ENCODE data around the gene SLC38A7. TPM values are rescaled to one million over a fixed set of nuclear protein-coding genes. Genes with fewer than 3 reads are reported as not detected.

SLC38A7 gene
- total and polyA plus RNA-seq, 5 donors from 2014 or later, result 2.4 to 10.2 (median 3.8) TPM

DNA sequence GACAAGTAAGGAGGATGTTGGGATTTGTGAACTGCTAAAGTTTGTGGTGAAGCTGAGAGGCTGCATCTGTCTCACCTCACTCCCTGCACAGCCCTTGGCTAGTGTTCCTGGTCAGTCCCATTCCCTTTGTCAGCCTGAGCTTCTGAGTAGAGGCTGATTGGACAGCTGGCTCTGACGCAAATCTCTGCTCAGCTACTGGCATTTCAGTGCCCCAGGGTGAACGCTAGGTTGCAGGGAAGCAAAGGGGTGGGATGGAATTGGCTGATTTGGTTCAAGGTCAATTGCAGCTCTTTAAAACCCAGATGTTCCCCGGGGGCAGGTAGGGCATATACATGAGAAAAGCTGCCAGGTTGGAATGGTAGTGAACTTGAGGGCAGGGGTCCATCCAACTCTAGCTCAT lies 31.8 kb downstream of the SLC38A7 start:
- no peak overlapping the region for H3K27ac Mint-ChIP-seq

DNA sequence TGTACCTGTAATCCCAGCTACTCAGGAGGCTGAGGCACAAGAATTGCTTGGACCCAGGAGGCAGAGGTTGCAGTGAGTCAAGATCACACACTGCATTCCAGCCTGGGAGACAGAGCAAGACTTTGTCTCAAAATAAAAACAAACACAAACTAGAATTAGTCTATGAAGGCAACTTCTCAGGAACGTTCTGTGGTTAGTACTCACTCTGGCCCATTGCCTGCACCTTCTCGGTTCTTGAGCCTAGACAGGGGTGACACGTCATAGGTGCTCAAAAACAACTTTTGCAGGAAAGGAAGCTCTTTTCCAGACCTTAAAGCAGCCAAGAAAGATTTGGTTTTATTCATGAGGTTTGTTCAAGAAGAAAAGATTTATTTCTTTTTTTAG lies 32.6 kb downstream of the SLC38A7 start:
- Mint-ChIP-seq H3K4me1 (no peaks in the 10 kb centered on the region), H3K27me3 (peaks cover 4% of the 10 kb centered on the region), H3K9me3 (no peaks in the 10 kb centered on the region), H3K27ac (no peak overlapping the region), H3K36me3 (no peaks in the 10 kb centered on the region), H3K4me3 (no peak overlapping the region)
- DNase-seq (no peak), ATAC-seq (ENCODE audit: low read depth in 2 of 2) (no peak)
- no peaks in the 10 kb centered on the region for H3K27me3 ChIP-seq (ENCODE audit: control insufficient read depth, insufficient read depth, low read length)
- H3K9me3 ChIP-seq (ENCODE audit: control insufficient read depth in 2 of 2, low read length in 2 of 2), result no peaks in the 10 kb centered on the region
- H3K27ac ChIP-seq (ENCODE audit: insufficient read depth, low read length, poor library complexity, severe bottlenecking), result no peak overlapping the region
- no peaks in the 10 kb centered on the region for H3K4me1 ChIP-seq (ENCODE audit: control insufficient read depth, insufficient read depth, low read length, poor library complexity, severe bottlenecking)
- no peaks in the 10 kb centered on the region for H3K36me3 ChIP-seq (ENCODE audit: control insufficient read depth, insufficient read depth, low read length)
- H3K4me3 ChIP-seq (ENCODE audit: low read depth, low read length), result no peak overlapping the region

More for the DNA sequence above, 31.8 kb downstream of the SLC38A7 start:
- H3K27me3 ChIP-seq (ENCODE audit: control insufficient read depth, insufficient read depth, low read length), result no peaks in the 10 kb centered on the region
- ATAC-seq (ENCODE audit: low read depth in 2 of 2) (no peak), DNase-seq (no peak)
- H3K4me1 Mint-ChIP-seq, result no peaks in the 10 kb centered on the region
- H3K4me3 ChIP-seq (ENCODE audit: low read depth, low read length), result no peak overlapping the region
- no peaks in the 10 kb centered on the region for H3K4me1 ChIP-seq (ENCODE audit: control insufficient read depth, insufficient read depth, low read length, poor library complexity, severe bottlenecking)
- H3K9me3 ChIP-seq (ENCODE audit: control insufficient read depth in 2 of 2, low read length in 2 of 2), result no peaks in the 10 kb centered on the region
- H3K9me3 Mint-ChIP-seq, result no peaks in the 10 kb centered on the region
- no peak overlapping the region for H3K27ac ChIP-seq (ENCODE audit: insufficient read depth, low read length, poor library complexity, severe bottlenecking)
- H3K36me3 Mint-ChIP-seq, result no peaks in the 10 kb centered on the region
- H3K27me3 Mint-ChIP-seq, result peaks cover 4% of the 10 kb centered on the region
- peak overlapping the region in 1 of 4 donors; percentile 33 for H3K4me3 Mint-ChIP-seq
- no peaks in the 10 kb centered on the region for H3K36me3 ChIP-seq (ENCODE audit: control insufficient read depth, insufficient read depth, low read length)

GRCh38 chr16:58649707-58650106 lies 34.9 kb downstream of the SLC38A7 start:
- H3K4me3 Mint-ChIP-seq, result no peak overlapping the region
- Histone ChIP-seq H3K9me3 (ENCODE audit: control insufficient read depth in 2 of 2, low read length in 2 of 2) (no peaks in the 10 kb centered on the region), H3K27ac (ENCODE audit: insufficient read depth, low read length, poor library complexity, severe bottlenecking) (no peak overlapping the region), H3K27me3 (ENCODE audit: control insufficient read depth, insufficient read depth, low read length) (no peaks in the 10 kb centered on the region), H3K36me3 (ENCODE audit: control insufficient read depth, insufficient read depth, low read length) (no peaks in the 10 kb centered on the region), H3K4me3 (ENCODE audit: low read depth, low read length) (no peak overlapping the region), H3K4me1 (ENCODE audit: control insufficient read depth, insufficient read depth, low read length, poor library complexity, severe bottlenecking) (no peaks in the 10 kb centered on the region)
- peaks cover 4% of the 10 kb centered on the region for H3K27me3 Mint-ChIP-seq
- no peaks in the 10 kb centered on the region for H3K36me3 Mint-ChIP-seq
- DNase-seq (no peak), ATAC-seq (ENCODE audit: low read depth in 2 of 2) (no peak)
- H3K27ac Mint-ChIP-seq, result no peak overlapping the region
- H3K4me1 Mint-ChIP-seq, result no peaks in the 10 kb centered on the region
- no peaks in the 10 kb centered on the region for H3K9me3 Mint-ChIP-seq

DNA sequence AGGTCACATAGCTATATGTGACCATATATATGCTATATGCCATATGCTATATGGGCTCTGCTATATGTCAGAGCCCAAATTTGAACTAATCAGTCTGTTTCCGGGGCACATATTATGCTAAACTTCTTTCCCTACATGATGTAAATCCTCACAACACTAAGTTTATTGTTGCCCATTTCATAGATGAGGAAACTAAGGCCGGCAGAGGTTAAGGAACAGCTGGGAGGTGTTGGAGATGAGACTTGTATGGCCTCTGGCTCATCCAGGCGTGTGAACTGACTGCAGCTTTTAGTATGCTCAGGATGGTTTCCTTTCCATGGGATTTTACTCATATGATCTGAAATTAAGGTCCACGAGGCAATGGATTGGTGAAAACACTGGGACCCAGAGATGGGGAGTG lies 37.5 kb downstream of the SLC38A7 start:
- H3K27ac ChIP-seq (ENCODE audit: insufficient read depth, low read length, poor library complexity, severe bottlenecking), result no peak overlapping the region
- no peaks in the 10 kb centered on the region for H3K27me3 Mint-ChIP-seq
- no peak overlapping the region for H3K4me3 Mint-ChIP-seq
- DNase-seq (no peak), ATAC-seq (ENCODE audit: low read depth in 2 of 2) (no peak)
- no peaks in the 10 kb centered on the region for H3K36me3 ChIP-seq (ENCODE audit: control insufficient read depth, insufficient read depth, low read length)
- H3K36me3 Mint-ChIP-seq, result no peaks in the 10 kb centered on the region
- no peaks in the 10 kb centered on the region for H3K9me3 Mint-ChIP-seq
- no peak overlapping the region for H3K27ac Mint-ChIP-seq
- no peaks in the 10 kb centered on the region for H3K9me3 ChIP-seq (ENCODE audit: control insufficient read depth in 2 of 2, low read length in 2 of 2)
- H3K4me1 ChIP-seq (ENCODE audit: control insufficient read depth, insufficient read depth, low read length, poor library complexity, severe bottlenecking), result no peaks in the 10 kb centered on the region
- no peaks in the 10 kb centered on the region for H3K4me1 Mint-ChIP-seq
- H3K4me3 ChIP-seq (ENCODE audit: low read depth, low read length), result no peak overlapping the region
- H3K27me3 ChIP-seq (ENCODE audit: control insufficient read depth, insufficient read depth, low read length), result no peaks in the 10 kb centered on the region

GRCh38 chr16:58644765-58645487 lies 39.6 kb downstream of the SLC38A7 start:
- no peaks in the 10 kb centered on the region for H3K4me1 ChIP-seq (ENCODE audit: control insufficient read depth, insufficient read depth, low read length, poor library complexity, severe bottlenecking)
- no peak overlapping the region for H3K27ac Mint-ChIP-seq
- no peaks in the 10 kb centered on the region for H3K9me3 Mint-ChIP-seq
- no peaks in the 10 kb centered on the region for H3K36me3 ChIP-seq (ENCODE audit: control insufficient read depth, insufficient read depth, low read length)
- H3K4me3 Mint-ChIP-seq, result no peak overlapping the region
- no peak for DNase-seq
- H3K4me3 ChIP-seq (ENCODE audit: low read depth, low read length), result no peak overlapping the region
- no peaks in the 10 kb centered on the region for H3K36me3 Mint-ChIP-seq
- H3K27ac ChIP-seq (ENCODE audit: insufficient read depth, low read length, poor library complexity, severe bottlenecking), result no peak overlapping the region
- peaks cover 3% of the 10 kb centered on the region for H3K27me3 Mint-ChIP-seq
- ATAC-seq (ENCODE audit: low read depth in 2 of 2), result no peak
- H3K4me1 Mint-ChIP-seq, result peaks cover 0 to 1% (median 0%) of the 10 kb centered on the region in 4 donors
- no peaks in the 10 kb centered on the region for H3K27me3 ChIP-seq (ENCODE audit: control insufficient read depth, insufficient read depth, low read length)
- no peaks in the 10 kb centered on the region for H3K9me3 ChIP-seq (ENCODE audit: control insufficient read depth in 2 of 2, low read length in 2 of 2)

DNA sequence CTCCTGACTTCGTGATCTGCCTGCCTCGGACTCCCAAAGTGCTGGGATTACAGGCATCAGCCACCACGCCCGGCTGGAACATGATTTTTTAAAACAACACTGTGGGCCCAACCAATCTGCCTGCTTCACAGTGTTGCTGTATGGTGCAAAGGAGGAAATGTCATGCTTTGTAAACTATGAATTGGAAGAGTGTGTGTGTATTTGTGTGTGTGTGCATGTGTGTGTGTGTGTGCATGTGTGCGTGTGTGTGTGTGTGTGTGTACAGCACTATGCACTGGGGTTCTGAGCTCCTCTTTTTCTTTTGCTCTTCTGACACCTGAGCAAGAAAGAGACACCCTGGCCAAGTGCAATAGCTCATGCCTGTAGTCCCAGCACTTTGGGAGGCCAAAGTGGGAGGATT lies 40.5 kb downstream of the SLC38A7 start:
- H3K4me1 ChIP-seq (ENCODE audit: control insufficient read depth, insufficient read depth, low read length, poor library complexity, severe bottlenecking), result no peaks in the 10 kb centered on the region
- Mint-ChIP-seq H3K9me3 (no peaks in the 10 kb centered on the region), H3K4me1 (peaks cover 0 to 5% (median 0%) of the 10 kb centered on the region in 4 donors), H3K4me3 (no peak overlapping the region), H3K27me3 (peaks cover 7% of the 10 kb centered on the region), H3K36me3 (no peaks in the 10 kb centered on the region), H3K27ac (no peak overlapping the region)
- no peak overlapping the region for H3K4me3 ChIP-seq (ENCODE audit: low read depth, low read length)
- no peaks in the 10 kb centered on the region for H3K9me3 ChIP-seq (ENCODE audit: control insufficient read depth in 2 of 2, low read length in 2 of 2)
- no peak for ATAC-seq (ENCODE audit: low read depth in 2 of 2)
- no peaks in the 10 kb centered on the region for H3K27me3 ChIP-seq (ENCODE audit: control insufficient read depth, insufficient read depth, low read length)
- H3K36me3 ChIP-seq (ENCODE audit: control insufficient read depth, insufficient read depth, low read length), result no peaks in the 10 kb centered on the region
- H3K27ac ChIP-seq (ENCODE audit: insufficient read depth, low read length, poor library complexity, severe bottlenecking), result no peak overlapping the region
- no peak for DNase-seq

DNA sequence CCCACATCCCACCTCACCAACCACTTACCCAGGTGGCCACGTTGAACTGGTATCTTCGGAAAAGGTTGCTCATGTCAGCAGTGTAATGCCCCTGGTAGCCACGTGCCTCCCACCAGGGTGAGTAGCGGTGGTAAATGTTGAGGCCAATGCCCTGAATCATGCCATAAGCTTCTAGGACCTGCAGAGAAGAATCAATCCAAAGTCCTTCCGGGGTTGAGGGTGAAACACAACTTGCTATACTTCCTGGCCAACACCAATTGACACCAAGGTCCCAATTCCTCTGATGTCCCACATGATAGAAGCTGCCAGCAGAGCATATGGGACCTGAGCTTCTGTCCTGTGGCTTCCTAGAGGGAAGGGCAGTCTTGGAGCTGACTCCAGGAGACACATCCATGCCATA lies 43.6 kb downstream of the SLC38A7 start:
- Mint-ChIP-seq H3K4me1 (peaks cover 0 to 5% (median 0%) of the 10 kb centered on the region in 4 donors), H3K27me3 (peaks cover 13% of the 10 kb centered on the region), H3K9me3 (peaks cover 0 to 1% (median 0%) of the 10 kb centered on the region in 7 donors), H3K36me3 (no peaks in the 10 kb centered on the region), H3K27ac (no peak overlapping the region), H3K4me3 (no peak overlapping the region)
- Histone ChIP-seq H3K4me3 (ENCODE audit: low read depth, low read length) (no peak overlapping the region), H3K27ac (ENCODE audit: insufficient read depth, low read length, poor library complexity, severe bottlenecking) (no peak overlapping the region), H3K9me3 (ENCODE audit: control insufficient read depth in 2 of 2, low read length in 2 of 2) (no peaks in the 10 kb centered on the region), H3K27me3 (ENCODE audit: control insufficient read depth, insufficient read depth, low read length) (no peaks in the 10 kb centered on the region), H3K36me3 (ENCODE audit: control insufficient read depth, insufficient read depth, low read length) (no peaks in the 10 kb centered on the region), H3K4me1 (ENCODE audit: control insufficient read depth, insufficient read depth, low read length, poor library complexity, severe bottlenecking) (no peaks in the 10 kb centered on the region)
- DNase-seq (no peak), ATAC-seq (ENCODE audit: low read depth in 2 of 2) (no peak)

GRCh38 chr16:58639836-58640235 lies 44.7 kb downstream of the SLC38A7 start:
- Mint-ChIP-seq H3K4me3 (peak overlapping the region in 1 of 4 donors; percentile 30), H3K9me3 (peaks cover 0 to 1% (median 0%) of the 10 kb centered on the region in 7 donors), H3K27me3 (peaks cover 17% of the 10 kb centered on the region), H3K36me3 (no peaks in the 10 kb centered on the region), H3K4me1 (peaks cover 0 to 5% (median 0%) of the 10 kb centered on the region in 4 donors), H3K27ac (peak overlapping the region in 1 of 3 donors; percentile 67)
- Histone ChIP-seq H3K4me3 (ENCODE audit: low read depth, low read length) (no peak overlapping the region), H3K27me3 (ENCODE audit: control insufficient read depth, insufficient read depth, low read length) (no peaks in the 10 kb centered on the region), H3K4me1 (ENCODE audit: control insufficient read depth, insufficient read depth, low read length, poor library complexity, severe bottlenecking) (no peaks in the 10 kb centered on the region), H3K27ac (ENCODE audit: insufficient read depth, low read length, poor library complexity, severe bottlenecking) (no peak overlapping the region), H3K36me3 (ENCODE audit: control insufficient read depth, insufficient read depth, low read length) (no peaks in the 10 kb centered on the region), H3K9me3 (ENCODE audit: control insufficient read depth in 2 of 2, low read length in 2 of 2) (no peaks in the 10 kb centered on the region)
- ATAC-seq (ENCODE audit: low read depth in 2 of 2), result no peak
- no peak for DNase-seq

All from CD4-positive, CD25-positive, alpha-beta regulatory T cell (primary cell).